Activated naive CD8-positive, alpha-beta T cell treated with anti-CD3 and anti-CD28 coated beads, Interleukin-2, amount 50 U/mL, for 24 hours (primary cell): ENCODE results near the gene TAF1B.

Source experiments
- ATAC-seq: fragments of 150-1000 bp; cut with Tn5 transposase; one replicate; pipeline ENCODE4 v1.10.0; 2021
- DNase-seq: peaks from one replicate; pipeline ENCODE4 v3.0.0; 2021
- H3K27ac Mint-ChIP-seq: one replicate; pipeline ENCODE4 v1.8.0; 2021; ENCODE audit warnings: mild to moderate bottlenecking, mixed read lengths
- H3K27me3 Mint-ChIP-seq: one replicate; pipeline ENCODE4 v1.8.0; 2021; ENCODE audit warnings: mixed read lengths
- H3K36me3 Mint-ChIP-seq: one replicate; pipeline ENCODE4 v1.8.0; 2021; ENCODE audit warnings: low read depth, mixed read lengths
- H3K4me1 Mint-ChIP-seq: one replicate; pipeline ENCODE4 v1.8.0; 2021; ENCODE audit warnings: mixed read lengths
- H3K4me3 Mint-ChIP-seq: one replicate; pipeline ENCODE4 v1.8.0; 2021; ENCODE audit warnings: mild to moderate bottlenecking, moderate library complexity, mixed read lengths
- H3K9me3 Mint-ChIP-seq: one replicate; pipeline ENCODE4 v1.8.0; 2021; ENCODE audit warnings: mixed read lengths

TAF1B gene

GRCh38 chr2:9814129-9814868, 29.0 kb upstream of the TAF1B start:
- Mint-ChIP-seq H3K36me3 (no peaks in the 10 kb centered on the region), H3K9me3 (no peaks in the 10 kb centered on the region), H3K4me1 (peaks cover 10% of the 10 kb centered on the region), H3K4me3 (no peak overlapping the region), H3K27ac (no peak overlapping the region), H3K27me3 (peaks cover 10% of the 10 kb centered on the region)
- ATAC-seq (peak; percentile 13), DNase-seq (no peak)

GRCh38 chr2:9815076-9815475, 28.2 kb upstream of the TAF1B start:
- H3K27me3 Mint-ChIP-seq: peaks cover 10% of the 10 kb centered on the region
- H3K4me3 Mint-ChIP-seq: no peak overlapping the region
- H3K36me3 Mint-ChIP-seq: no peaks in the 10 kb centered on the region
- ATAC-seq: no peak
- DNase-seq: no peak
- H3K9me3 Mint-ChIP-seq: no peaks in the 10 kb centered on the region
- H3K27ac Mint-ChIP-seq: no peak overlapping the region
- H3K4me1 Mint-ChIP-seq: peaks cover 10% of the 10 kb centered on the region

- H3K9me3 Mint-ChIP-seq: no peaks in the 10 kb centered on the region
- no peaks in the 10 kb centered on the region for H3K36me3 Mint-ChIP-seq
- peaks cover 10% of the 10 kb centered on the region for H3K27me3 Mint-ChIP-seq
- peaks cover 10% of the 10 kb centered on the region for H3K4me1 Mint-ChIP-seq
- DNase-seq (no peak), ATAC-seq (no peak)
- no peak overlapping the region for H3K4me3 Mint-ChIP-seq
- H3K27ac Mint-ChIP-seq: no peak overlapping the region
Observed at GRCh38 chr2:9815844-9816279, 27.4 kb upstream of the TAF1B start.

GRCh38 chr2:9818097-9818496, 25.2 kb upstream of the TAF1B start:
- Mint-ChIP-seq H3K27me3 (peaks cover 6% of the 10 kb centered on the region), H3K9me3 (no peaks in the 10 kb centered on the region), H3K4me3 (no peak overlapping the region), H3K4me1 (peaks cover 8% of the 10 kb centered on the region), H3K36me3 (no peaks in the 10 kb centered on the region), H3K27ac (no peak overlapping the region)
- no peak for DNase-seq
- no peak for ATAC-seq

- ATAC-seq: no peak
- no peak for DNase-seq
- H3K9me3 Mint-ChIP-seq: no peaks in the 10 kb centered on the region
- peaks cover 4% of the 10 kb centered on the region for H3K27me3 Mint-ChIP-seq
- no peak overlapping the region for H3K27ac Mint-ChIP-seq
- H3K4me1 Mint-ChIP-seq: peaks cover 5% of the 10 kb centered on the region
- H3K36me3 Mint-ChIP-seq: no peaks in the 10 kb centered on the region
- H3K4me3 Mint-ChIP-seq: no peak overlapping the region
Observed at GRCh38 chr2:9819551-9819950, 23.7 kb upstream of the TAF1B start.

- Mint-ChIP-seq H3K9me3 (no peaks in the 10 kb centered on the region), H3K36me3 (no peaks in the 10 kb centered on the region), H3K4me3 (no peak overlapping the region), H3K27me3 (peaks cover 4% of the 10 kb centered on the region), H3K27ac (no peak overlapping the region), H3K4me1 (peaks cover 5% of the 10 kb centered on the region)
- ATAC-seq: no peak
- no peak for DNase-seq
Observed at GRCh38 chr2:9820020-9820973, 23.0 kb upstream of the TAF1B start.

GRCh38 chr2:9821805-9822445, 21.3 kb upstream of the TAF1B start:
- no peak for DNase-seq
- no peak overlapping the region for H3K27ac Mint-ChIP-seq
- ATAC-seq: no peak
- H3K4me3 Mint-ChIP-seq: no peak overlapping the region
- H3K36me3 Mint-ChIP-seq: no peaks in the 10 kb centered on the region
- no peaks in the 10 kb centered on the region for H3K9me3 Mint-ChIP-seq
- peaks cover 2% of the 10 kb centered on the region for H3K27me3 Mint-ChIP-seq
- H3K4me1 Mint-ChIP-seq: no peaks in the 10 kb centered on the region

GRCh38 chr2:9824441-9824840, 18.8 kb upstream of the TAF1B start:
- no peaks in the 10 kb centered on the region for H3K36me3 Mint-ChIP-seq
- H3K27me3 Mint-ChIP-seq: peaks cover 5% of the 10 kb centered on the region
- ATAC-seq (no peak), DNase-seq (no peak)
- no peaks in the 10 kb centered on the region for H3K9me3 Mint-ChIP-seq
- H3K4me3 Mint-ChIP-seq: no peak overlapping the region
- no peaks in the 10 kb centered on the region for H3K4me1 Mint-ChIP-seq
- H3K27ac Mint-ChIP-seq: no peak overlapping the region

GRCh38 chr2:9824956-9825720, 18.1 kb upstream of the TAF1B start:
- Mint-ChIP-seq H3K4me1 (no peaks in the 10 kb centered on the region), H3K27me3 (peaks cover 7% of the 10 kb centered on the region), H3K4me3 (no peak overlapping the region), H3K9me3 (no peaks in the 10 kb centered on the region), H3K36me3 (no peaks in the 10 kb centered on the region), H3K27ac (no peak overlapping the region)
- no peak for ATAC-seq
- DNase-seq: no peak

GRCh38 chr2:9826208-9826607, 17.1 kb upstream of the TAF1B start:
- no peak overlapping the region for H3K27ac Mint-ChIP-seq

GRCh38 chr2:9830685-9831410, 12.4 kb upstream of the TAF1B start:
- ATAC-seq: no peak
- H3K27me3 Mint-ChIP-seq: peaks cover 10% of the 10 kb centered on the region
- H3K27ac Mint-ChIP-seq: no peak overlapping the region

More at GRCh38 chr2:9826208-9826607, 17.1 kb upstream of the TAF1B start:
- ATAC-seq: no peak
- Mint-ChIP-seq H3K4me1 (peaks cover 3% of the 10 kb centered on the region), H3K4me3 (no peak overlapping the region), H3K9me3 (no peaks in the 10 kb centered on the region), H3K36me3 (no peaks in the 10 kb centered on the region), H3K27me3 (peaks cover 7% of the 10 kb centered on the region)
- no peak for DNase-seq

GRCh38 chr2:9831670-9832069, 11.6 kb upstream of the TAF1B start:
- H3K27me3 Mint-ChIP-seq: peaks cover 8% of the 10 kb centered on the region
- peaks cover 3% of the 10 kb centered on the region for H3K4me1 Mint-ChIP-seq
- DNase-seq: no peak
- no peak for ATAC-seq
- H3K36me3 Mint-ChIP-seq: no peaks in the 10 kb centered on the region
- no peak overlapping the region for H3K4me3 Mint-ChIP-seq
- H3K27ac Mint-ChIP-seq: no peak overlapping the region
- H3K9me3 Mint-ChIP-seq: no peaks in the 10 kb centered on the region

More at GRCh38 chr2:9830685-9831410, 12.4 kb upstream of the TAF1B start:
- H3K4me1 Mint-ChIP-seq: peaks cover 3% of the 10 kb centered on the region
- no peaks in the 10 kb centered on the region for H3K36me3 Mint-ChIP-seq
- no peak overlapping the region for H3K4me3 Mint-ChIP-seq
- DNase-seq: no peak
- no peaks in the 10 kb centered on the region for H3K9me3 Mint-ChIP-seq

GRCh38 chr2:9832586-9832985, 10.7 kb upstream of the TAF1B start:
- no peaks in the 10 kb centered on the region for H3K9me3 Mint-ChIP-seq
- H3K27me3 Mint-ChIP-seq: peaks cover 8% of the 10 kb centered on the region
- H3K36me3 Mint-ChIP-seq: no peaks in the 10 kb centered on the region
- ATAC-seq: no peak
- DNase-seq: no peak
- no peak overlapping the region for H3K27ac Mint-ChIP-seq
- H3K4me1 Mint-ChIP-seq: peaks cover 3% of the 10 kb centered on the region
- H3K4me3 Mint-ChIP-seq: no peak overlapping the region
